Measurements from ENCODE around the gene SP2.
"Not testable (repeated sequence)": the region's sequence is repeated elsewhere in the genome, so short reads cannot be mapped to it uniquely, and the experiment has no call there.

The SP2 gene

GRCh38 chr17:47894498-47895346 lies 1.3 kb upstream of the SP2 start:
- DNase-seq = no peak

- DNase-seq = no peak
Observed at GRCh38 chr17:47895347-47895855, 635 bp upstream of the SP2 start.

GRCh38 chr17:47896672-47897490 lies 845 bp downstream of the SP2 start:
- no peak for DNase-seq

GRCh38 chr17:47897561-47897960 lies 1.5 kb downstream of the SP2 start:
- DNase-seq = no peak

- no peak for DNase-seq
Observed at GRCh38 chr17:47898241-47898640, 2.2 kb downstream of the SP2 start.

- DNase-seq = no peak
Observed at GRCh38 chr17:47899643-47900042, 3.6 kb downstream of the SP2 start.

GRCh38 chr17:47901423-47901822 lies 5.4 kb downstream of the SP2 start:
- no peak for DNase-seq

GRCh38 chr17:47902039-47902744 lies 6.2 kb downstream of the SP2 start:
- DNase-seq = no peak

GRCh38 chr17:47905221-47905733 lies 9.2 kb downstream of the SP2 start:
- DNase-seq = no peak

GRCh38 chr17:47906443-47906842 lies 10.4 kb downstream of the SP2 start:
- DNase-seq = no peak

- no peak for DNase-seq
Observed at GRCh38 chr17:47907932-47908562, 12.0 kb downstream of the SP2 start.

GRCh38 chr17:47913050-47913449 lies 17.0 kb downstream of the SP2 start:
- no peak for DNase-seq

- peak; percentile 24 for DNase-seq
Observed at GRCh38 chr17:47914306-47914948, 18.4 kb downstream of the SP2 start.

GRCh38 chr17:47915776-47916398 lies 19.9 kb downstream of the SP2 start:
- no peak for DNase-seq

GRCh38 chr17:47916489-47917208 lies 20.6 kb downstream of the SP2 start:
- no peak for DNase-seq

GRCh38 chr17:47917581-47917980 lies 21.5 kb downstream of the SP2 start:
- no peak for DNase-seq

- no peak for DNase-seq
Observed at GRCh38 chr17:47918006-47918405, 22.0 kb downstream of the SP2 start.

- no peak for DNase-seq
Observed at GRCh38 chr17:47918991-47919390, 23.0 kb downstream of the SP2 start.

GRCh38 chr17:47919889-47920288 lies 23.9 kb downstream of the SP2 start:
- DNase-seq = not testable (repeated sequence)

- no peak for DNase-seq
Observed at GRCh38 chr17:47924785-47925677, 29.0 kb downstream of the SP2 start.
